ENCODE measurements around the gene JARID2. TPM values are rescaled to one million over a fixed set of nuclear protein-coding genes. Genes with fewer than 3 reads are reported as not detected.

JARID2 gene
- total RNA-seq, 1 experiment from 2014 or later: 6.0 TPM

GRCh38 chr6:15453186-15453585 lies 207.3 kb downstream of the JARID2 start:
- Histone ChIP-seq H3K27ac (ENCODE audit: low read length) (no peak overlapping the region), H3K4me3 (ENCODE audit: low read depth in 2 of 2, low read length in 2 of 2) (no peak overlapping the region), H3K9me3 (ENCODE audit: control insufficient read depth, insufficient read depth, low read depth, low read length) (no peaks in the 10 kb centered on the region), H3K27me3 (ENCODE audit: control insufficient read depth, insufficient read depth, low read length) (no peaks in the 10 kb centered on the region), H3K36me3 (ENCODE audit: control insufficient read depth, insufficient read depth, low read length) (no peaks in the 10 kb centered on the region), H3K4me1 (ENCODE audit: control insufficient read depth, insufficient read depth, low read length) (no peaks in the 10 kb centered on the region)
- intact Hi-C loops (cut with micrococcal nuclease; ENCODE audit: unreplicated experiment): no loop called here
- ChIA-PET CTCF (no interaction called here), POLR2A (no interaction called here)
- BruUV-seq (replicated peaks): no TSS peak
- in situ Hi-C loops (cut with HindIII; ENCODE audit: low pct_unique_long_range_greater_than_20kb, low sequenced_read_pairs): no loop called here
- DNase-seq (ENCODE audit: low read depth, low spot score) (no peak), ATAC-seq (no peak)
- no peak for TF ChIP-seq SIN3A (IDR thresholded peaks at IDR 0.05; ENCODE audit: borderline replicate concordance, insufficient read depth, low read depth, low read length)
- TF ChIP-seq POLR2AphosphoS5 (IDR thresholded peaks at IDR 0.05; ENCODE audit: low read depth, low read length): no peak
- no peak for TF ChIP-seq TCF7L2 (IDR thresholded peaks at IDR 0.05; ENCODE audit: low read depth, low read length)
- no peak for TF ChIP-seq REST (IDR thresholded peaks at IDR 0.05; ENCODE audit: insufficient read depth in 1 of 2, low read depth in 2 of 2, low read length in 1 of 2)
- TF ChIP-seq CTCF (IDR thresholded peaks at IDR 0.05): no peak

- Histone ChIP-seq H3K27ac (ENCODE audit: low read length) (no peak overlapping the region), H3K4me1 (ENCODE audit: control insufficient read depth, insufficient read depth, low read length) (no peaks in the 10 kb centered on the region), H3K9me3 (ENCODE audit: control insufficient read depth, insufficient read depth, low read depth, low read length) (no peaks in the 10 kb centered on the region), H3K36me3 (ENCODE audit: control insufficient read depth, insufficient read depth, low read length) (no peaks in the 10 kb centered on the region), H3K27me3 (ENCODE audit: control insufficient read depth, insufficient read depth, low read length) (no peaks in the 10 kb centered on the region), H3K4me3 (ENCODE audit: low read depth in 2 of 2, low read length in 2 of 2) (no peak overlapping the region)
- TF ChIP-seq POLR2AphosphoS5 (IDR thresholded peaks at IDR 0.05; ENCODE audit: low read depth, low read length): no peak
- no peak for TF ChIP-seq SIN3A (IDR thresholded peaks at IDR 0.05; ENCODE audit: borderline replicate concordance, insufficient read depth, low read depth, low read length)
- CTCF ChIA-PET: no interaction called here
- in situ Hi-C loops (cut with HindIII; ENCODE audit: low pct_unique_long_range_greater_than_20kb, low sequenced_read_pairs) (no loop called here), intact Hi-C loops (cut with micrococcal nuclease; ENCODE audit: unreplicated experiment) (no loop called here)
- ATAC-seq: no peak
- no peak for DNase-seq (ENCODE audit: low read depth, low spot score)
- POLR2A ChIA-PET: no interaction called here
- BruUV-seq (replicated peaks): no TSS peak
These were observed 207.8 kb downstream of the JARID2 start for GRCh38 chr6:15453622-15454021.

- no peak for TF ChIP-seq REST (IDR thresholded peaks at IDR 0.05; ENCODE audit: insufficient read depth in 1 of 2, low read depth in 2 of 2, low read length in 1 of 2)
- Histone ChIP-seq H3K4me1 (ENCODE audit: control insufficient read depth, insufficient read depth, low read length) (no peaks in the 10 kb centered on the region), H3K27ac (ENCODE audit: low read length) (no peak overlapping the region), H3K27me3 (ENCODE audit: control insufficient read depth, insufficient read depth, low read length) (no peaks in the 10 kb centered on the region), H3K9me3 (ENCODE audit: control insufficient read depth, insufficient read depth, low read depth, low read length) (no peaks in the 10 kb centered on the region), H3K36me3 (ENCODE audit: control insufficient read depth, insufficient read depth, low read length) (no peaks in the 10 kb centered on the region), H3K4me3 (ENCODE audit: low read depth in 2 of 2, low read length in 2 of 2) (no peak overlapping the region)
- in situ Hi-C loops (cut with HindIII; ENCODE audit: low pct_unique_long_range_greater_than_20kb, low sequenced_read_pairs) (no loop called here), intact Hi-C loops (cut with micrococcal nuclease; ENCODE audit: unreplicated experiment) (no loop called here)
- POLR2A ChIA-PET: interaction anchor here (0.6 kb wide), 2 partner anchors 235 to 1331 kb away, joined by 3 to 4 read pairs; no protein-coding TSS in a partner anchor
- DNase-seq (ENCODE audit: low read depth, low spot score): no peak
- CTCF ChIA-PET: interaction anchor here (0.6 to 0.7 kb wide), 2 partner anchors 776 to 1058 kb away, joined by 3 to 6 read pairs; no protein-coding TSS in a partner anchor
- no TSS peak for BruUV-seq (replicated peaks)
- ATAC-seq: no peak
These were observed 210.6 kb downstream of the JARID2 start for GRCh38 chr6:15456422-15456821.
